ENCODE results near the gene ZFYVE9. TPM values are rescaled to one million over a fixed set of nuclear protein-coding genes. Genes with fewer than 3 reads are reported as not detected.
"Not testable (repeated sequence)": the region's sequence is repeated elsewhere in the genome, so short reads cannot be mapped to it uniquely, and the experiment has no call there.

ZFYVE9 gene
- total and polyA plus RNA-seq, 2 of the 13 experiments (the other 11 are each of a cell fraction or from before 2014, with no cell fraction given), result 9.2 to 19.8 TPM

- POLR2A ChIA-PET, result no interaction called here
- in situ Hi-C loops (cut with HindIII; ENCODE audit: extremely low pct_ligation_motif_present, low pct_unique_long_range_greater_than_20kb), result no loop called here
Measured at GRCh38 chr1:52180176-52180575, 38.3 kb downstream of the ZFYVE9 start.

GRCh38 chr1:52181759-52182158 is 39.9 kb downstream of the ZFYVE9 start:
- H3K36me3 ChIP-seq (replicated peaks in 1 of 2; ENCODE audit: control insufficient read depth in 1 of 2, insufficient read depth in 2 of 2, low read length in 2 of 2); H3K9ac ChIP-seq (ENCODE audit: insufficient read depth, low read depth, low read length); H2AFZ ChIP-seq (ENCODE audit: low read length); H3K27me3 ChIP-seq (ENCODE audit: control insufficient read depth in 1 of 2, insufficient read depth in 2 of 2, low read length in 2 of 2); H3K27ac ChIP-seq (ENCODE audit: extremely low read length, insufficient read depth, low read length); H3K79me2 ChIP-seq (ENCODE audit: insufficient read depth, low read length); DNase-seq (ENCODE audit: low spot score); CTCF ChIA-PET (ENCODE audit: low intra/inter-chr PET ratio, low total read pairs); FAIRE-seq; intact Hi-C loops (cut with micrococcal nuclease; ENCODE audit: unreplicated experiment); ATAC-seq; BruUV-seq (replicated peaks); in situ Hi-C loops (cut with HindIII; ENCODE audit: extremely low pct_ligation_motif_present, low pct_unique_long_range_greater_than_20kb); H3K4me2 ChIP-seq (ENCODE audit: low read depth, low read length); H3K4me3 ChIP-seq (replicated peaks in 1 of 3; ENCODE audit: insufficient read depth in 1 of 3, low read depth in 2 of 3, low read length in 3 of 3); H3K9me3 ChIP-seq (ENCODE audit: low read length); H4K20me1 ChIP-seq (ENCODE audit: insufficient read depth, low read length); POLR2A ChIA-PET: not testable (repeated sequence)
- peaks cover 27% of the 10 kb centered on the region for H3K4me1 ChIP-seq (ENCODE audit: insufficient read depth, low read length)
- 95% methylated on average over 20 of the region's 36 CpGs for WGBS (ENCODE audit: low lambda C conversion rate)

More at GRCh38 chr1:52180176-52180575, 38.3 kb downstream of the ZFYVE9 start:
- WGBS (ENCODE audit: low lambda C conversion rate), result 92% methylated on average over 3 of the region's 3 CpGs
- no peaks in the 10 kb centered on the region for H3K9me3 ChIP-seq (ENCODE audit: low read length)
- DNase-seq (ENCODE audit: low spot score), result no peak
- peaks cover 28% of the 10 kb centered on the region for H3K4me1 ChIP-seq (ENCODE audit: insufficient read depth, low read length)
- no peaks in the 10 kb centered on the region for H4K20me1 ChIP-seq (ENCODE audit: insufficient read depth, low read length)
- H3K27me3 ChIP-seq (ENCODE audit: control insufficient read depth in 1 of 2, insufficient read depth in 2 of 2, low read length in 2 of 2), result no peaks in the 10 kb centered on the region
- no peak for ATAC-seq
- CTCF ChIA-PET (ENCODE audit: low intra/inter-chr PET ratio, low total read pairs), result no interaction called here
- H3K36me3 ChIP-seq (replicated peaks in 1 of 2; ENCODE audit: control insufficient read depth in 1 of 2, insufficient read depth in 2 of 2, low read length in 2 of 2), result no peaks in the 10 kb centered on the region
- no peak overlapping the region for H3K27ac ChIP-seq (ENCODE audit: extremely low read length, insufficient read depth, low read length)
- no TSS peak for BruUV-seq (replicated peaks)
- peaks cover 5% of the 10 kb centered on the region for H3K79me2 ChIP-seq (ENCODE audit: insufficient read depth, low read length)
- FAIRE-seq, result no peak
- TF ChIP-seq BRCA1 (CRISPR knock-in tag; IDR thresholded peaks at IDR 0.05) (no peak), RELA (CRISPR knock-in tag; IDR thresholded peaks at IDR 0.05) (no peak), TBX3 (IDR thresholded peaks at IDR 0.05; ENCODE audit: borderline replicate concordance) (no peak), ZBTB37 (CRISPR knock-in tag; IDR thresholded peaks at IDR 0.05) (no peak), HOXD1 (CRISPR knock-in tag; IDR thresholded peaks at IDR 0.05) (no peak), ZNF33B (CRISPR knock-in tag; IDR thresholded peaks at IDR 0.05) (no peak), CERS6 (CRISPR knock-in tag; IDR thresholded peaks at IDR 0.05) (no peak), RFXAP (CRISPR knock-in tag; IDR thresholded peaks at IDR 0.05; ENCODE audit: borderline replicate concordance) (no peak), ZMYM3 (CRISPR knock-in tag; IDR thresholded peaks at IDR 0.05) (no peak), CSRNP1 (CRISPR knock-in tag; IDR thresholded peaks at IDR 0.05) (no peak), ZNF816 (CRISPR knock-in tag; IDR thresholded peaks at IDR 0.05; ENCODE audit: borderline replicate concordance) (no peak)
- intact Hi-C loops (cut with micrococcal nuclease; ENCODE audit: unreplicated experiment), result no loop called here
- no peak overlapping the region for H3K4me2 ChIP-seq (ENCODE audit: low read depth, low read length)
- no peak overlapping the region for H2AFZ ChIP-seq (ENCODE audit: low read length)
- H3K9ac ChIP-seq (ENCODE audit: insufficient read depth, low read depth, low read length), result no peak overlapping the region
- no peak overlapping the region for H3K4me3 ChIP-seq (replicated peaks in 1 of 3; ENCODE audit: insufficient read depth in 1 of 3, low read depth in 2 of 3, low read length in 3 of 3)

All from HepG2 (cell line).